ENCODE results near the gene MAN2C1.
A peak's percentile ranks its signal among the peaks of the same experiment; 100 is the strongest.
"Not testable (repeated sequence)": the region's sequence is repeated elsewhere in the genome, so short reads cannot be mapped to it uniquely, and the experiment has no call there.

The MAN2C1 gene

GRCh38 chr15:75342221-75342620, 26.2 kb downstream of the MAN2C1 start:
- DNase-seq: no peak

GRCh38 chr15:75339531-75340240, 28.7 kb downstream of the MAN2C1 start:
- no peak for DNase-seq

GRCh38 chr15:75338661-75339240, 29.7 kb downstream of the MAN2C1 start:
- DNase-seq: no peak

- peak; percentile 59 for DNase-seq
Observed at GRCh38 chr15:75335705-75336355, 32.6 kb downstream of the MAN2C1 start, which contains the start of gene COMMD4. Gene COMMD4, plus strand, starts transcription at chr15:75336063. Its CDS starts 27 bp downstream, at chr15:75336090.

GRCh38 chr15:75335313-75335704, 33.1 kb downstream of the MAN2C1 start:
- no peak for DNase-seq

- not testable (repeated sequence) for DNase-seq
Observed at GRCh38 chr15:75333654-75334419, 34.6 kb downstream of the MAN2C1 start.

GRCh38 chr15:75332093-75332492, 36.3 kb downstream of the MAN2C1 start:
- not testable (repeated sequence) for DNase-seq

GRCh38 chr15:75329571-75329970, 38.8 kb downstream of the MAN2C1 start:
- no peak for DNase-seq

- DNase-seq: no peak
Observed at GRCh38 chr15:75328493-75329314, 39.7 kb downstream of the MAN2C1 start.

- no peak for DNase-seq
Observed at GRCh38 chr15:75327491-75327890, 40.9 kb downstream of the MAN2C1 start.

- no peak for DNase-seq
Observed at GRCh38 chr15:75327005-75327404, 41.4 kb downstream of the MAN2C1 start.

GRCh38 chr15:75325922-75326321, 42.5 kb downstream of the MAN2C1 start:
- DNase-seq: no peak

GRCh38 chr15:75321711-75322110, 46.7 kb downstream of the MAN2C1 start:
- DNase-seq: no peak

- DNase-seq: not testable (repeated sequence)
Observed at GRCh38 chr15:75319231-75319897, 49.0 kb downstream of the MAN2C1 start.

- no peak for DNase-seq
Observed at GRCh38 chr15:75314552-75315290, 53.7 kb downstream of the MAN2C1 start.

- no peak for DNase-seq
Observed at GRCh38 chr15:75313116-75313845, 55.1 kb downstream of the MAN2C1 start.

GRCh38 chr15:75312548-75312947, 55.9 kb downstream of the MAN2C1 start:
- not testable (repeated sequence) for DNase-seq

GRCh38 chr15:75309711-75310110, 58.7 kb downstream of the MAN2C1 start:
- DNase-seq: no peak

GRCh38 chr15:75307778-75308390, 60.5 kb downstream of the MAN2C1 start:
- DNase-seq: no peak

GRCh38 chr15:75306188-75306587, 62.2 kb downstream of the MAN2C1 start:
- DNase-seq: no peak

Data from activated gamma-delta T cell treated with Interleukin-2 at 50 U/mL for 16 hours (primary cell).